ENCODE results near the gene MACROD1. TPM values are rescaled to one million over a fixed set of nuclear protein-coding genes. Genes with fewer than 3 reads are reported as not detected.

MACROD1 gene
- total RNA-seq, 4 donors from 2014 or later: 10.4 to 31.5 (median 19.5) TPM

- no peaks in the 10 kb centered on the region for H3K36me3 ChIP-seq
- no peaks in the 10 kb centered on the region for H3K9me3 ChIP-seq
- H3K27me3 ChIP-seq: no peaks in the 10 kb centered on the region
- WGBS, 2 donors: 58 to 66% methylated on average over 18 to 19 of the region's 20 CpGs
- intact Hi-C loops (cut with DNase I): no loop called here
- no peak for DNase-seq
- H3K27ac ChIP-seq: peak overlapping the region in 1 of 4 donors; percentile 0
- H3K4me1 ChIP-seq: peaks cover 0 to 31% (median 6%) of the 10 kb centered on the region in 3 donors
- no peak overlapping the region for H3K4me3 ChIP-seq
- TF ChIP-seq POLR2A (IDR thresholded peaks at IDR 0.05): no peak
- TF ChIP-seq, protein P1, sequence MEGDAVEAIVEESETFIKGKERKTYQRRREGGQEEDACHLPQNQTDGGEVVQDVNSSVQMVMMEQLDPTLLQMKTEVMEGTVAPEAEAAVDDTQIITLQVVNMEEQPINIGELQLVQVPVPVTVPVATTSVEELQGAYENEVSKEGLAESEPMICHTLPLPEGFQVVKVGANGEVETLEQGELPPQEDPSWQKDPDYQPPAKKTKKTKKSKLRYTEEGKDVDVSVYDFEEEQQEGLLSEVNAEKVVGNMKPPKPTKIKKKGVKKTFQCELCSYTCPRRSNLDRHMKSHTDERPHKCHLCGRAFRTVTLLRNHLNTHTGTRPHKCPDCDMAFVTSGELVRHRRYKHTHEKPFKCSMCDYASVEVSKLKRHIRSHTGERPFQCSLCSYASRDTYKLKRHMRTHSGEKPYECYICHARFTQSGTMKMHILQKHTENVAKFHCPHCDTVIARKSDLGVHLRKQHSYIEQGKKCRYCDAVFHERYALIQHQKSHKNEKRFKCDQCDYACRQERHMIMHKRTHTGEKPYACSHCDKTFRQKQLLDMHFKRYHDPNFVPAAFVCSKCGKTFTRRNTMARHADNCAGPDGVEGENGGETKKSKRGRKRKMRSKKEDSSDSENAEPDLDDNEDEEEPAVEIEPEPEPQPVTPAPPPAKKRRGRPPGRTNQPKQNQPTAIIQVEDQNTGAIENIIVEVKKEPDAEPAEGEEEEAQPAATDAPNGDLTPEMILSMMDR (IDR thresholded peaks at IDR 0.05): no peak
Observed at GRCh38 chr11:64094463-64095260, 71.3 kb downstream of the MACROD1 start.

- no peaks in the 10 kb centered on the region for H3K36me3 ChIP-seq
- no peaks in the 10 kb centered on the region for H3K9me3 ChIP-seq
- intact Hi-C loops (cut with DNase I): no loop called here
- H3K27me3 ChIP-seq: no peaks in the 10 kb centered on the region
- H3K4me1 ChIP-seq: peaks cover 0 to 44% (median 6%) of the 10 kb centered on the region in 3 donors
- no peak for DNase-seq
- H3K27ac ChIP-seq: peak overlapping the region in 1 of 4 donors; percentile 20
- WGBS, 2 donors: 82 to 87% methylated on average over 6 to 12 of the region's 13 CpGs
- TF ChIP-seq POLR2A (IDR thresholded peaks at IDR 0.05): no peak
- TF ChIP-seq, protein P1 (IDR thresholded peaks at IDR 0.05): no peak
- no peak overlapping the region for H3K4me3 ChIP-seq
Observed at GRCh38 chr11:64093233-64094039, 72.5 kb downstream of the MACROD1 start.

- H3K27me3 ChIP-seq: no peaks in the 10 kb centered on the region
- H3K36me3 ChIP-seq: no peaks in the 10 kb centered on the region
- intact Hi-C loops (cut with DNase I): no loop called here
- no peak for DNase-seq
- H3K27ac ChIP-seq: no peak overlapping the region
- no peak overlapping the region for H3K4me3 ChIP-seq
- peaks cover 0 to 45% (median 6%) of the 10 kb centered on the region in 3 donors for H3K4me1 ChIP-seq
- no peak for TF ChIP-seq POLR2A (IDR thresholded peaks at IDR 0.05)
- TF ChIP-seq, protein P1 (IDR thresholded peaks at IDR 0.05): no peak
- H3K9me3 ChIP-seq: no peaks in the 10 kb centered on the region
- WGBS, 2 donors: 88 to 94% methylated on average over 6 to 7 of the region's 8 CpGs
Observed at GRCh38 chr11:64092761-64093136, 73.2 kb downstream of the MACROD1 start.

DNA sequence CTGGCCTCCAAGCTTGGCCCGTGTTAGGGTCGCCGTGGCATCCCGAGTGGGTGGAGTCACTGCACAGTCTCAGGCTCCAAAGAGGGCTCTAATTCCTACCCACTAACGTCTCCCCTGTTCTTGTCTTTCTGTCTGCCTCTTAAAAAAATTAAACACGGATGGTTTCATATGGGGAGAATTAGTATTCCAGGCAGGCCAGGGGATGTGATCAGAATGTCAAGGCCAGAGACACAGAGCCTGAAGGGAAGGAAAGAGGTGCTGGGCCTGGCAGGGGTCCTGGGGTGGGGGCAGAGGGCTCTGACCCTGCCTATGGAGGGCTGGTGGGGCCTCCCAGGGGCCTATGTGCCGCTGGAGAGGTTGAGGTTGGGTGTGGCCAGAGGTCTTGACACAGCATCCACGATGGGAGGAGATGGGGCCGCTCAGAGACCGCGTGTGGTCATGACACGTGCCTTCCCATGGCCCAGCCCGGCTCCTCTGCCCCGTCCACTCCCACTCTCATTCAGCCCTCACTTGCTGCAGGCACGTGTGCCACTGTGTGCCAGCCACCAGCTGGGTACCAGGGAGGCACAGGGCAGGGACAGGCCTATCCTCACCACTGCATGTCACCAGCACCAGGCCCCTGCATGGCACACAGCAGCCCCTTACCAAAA is 73.7 kb downstream of the MACROD1 start:
- Histone ChIP-seq H3K9me3 (no peaks in the 10 kb centered on the region), H3K27ac (no peak overlapping the region), H3K27me3 (no peaks in the 10 kb centered on the region), H3K4me3 (no peak overlapping the region), H3K36me3 (no peaks in the 10 kb centered on the region), H3K4me1 (peaks cover 0 to 47% (median 6%) of the 10 kb centered on the region in 3 donors)
- WGBS, 2 donors: 87 to 93% methylated on average over 3 to 11 of the region's 15 CpGs
- TF ChIP-seq, protein P1 (IDR thresholded peaks at IDR 0.05): no peak
- TF ChIP-seq POLR2A (IDR thresholded peaks at IDR 0.05): no peak
- DNase-seq: no peak
- intact Hi-C loops (cut with DNase I): no loop called here
